Measurements from ENCODE around the gene DNAJA3.

DNAJA3 gene

DNA sequence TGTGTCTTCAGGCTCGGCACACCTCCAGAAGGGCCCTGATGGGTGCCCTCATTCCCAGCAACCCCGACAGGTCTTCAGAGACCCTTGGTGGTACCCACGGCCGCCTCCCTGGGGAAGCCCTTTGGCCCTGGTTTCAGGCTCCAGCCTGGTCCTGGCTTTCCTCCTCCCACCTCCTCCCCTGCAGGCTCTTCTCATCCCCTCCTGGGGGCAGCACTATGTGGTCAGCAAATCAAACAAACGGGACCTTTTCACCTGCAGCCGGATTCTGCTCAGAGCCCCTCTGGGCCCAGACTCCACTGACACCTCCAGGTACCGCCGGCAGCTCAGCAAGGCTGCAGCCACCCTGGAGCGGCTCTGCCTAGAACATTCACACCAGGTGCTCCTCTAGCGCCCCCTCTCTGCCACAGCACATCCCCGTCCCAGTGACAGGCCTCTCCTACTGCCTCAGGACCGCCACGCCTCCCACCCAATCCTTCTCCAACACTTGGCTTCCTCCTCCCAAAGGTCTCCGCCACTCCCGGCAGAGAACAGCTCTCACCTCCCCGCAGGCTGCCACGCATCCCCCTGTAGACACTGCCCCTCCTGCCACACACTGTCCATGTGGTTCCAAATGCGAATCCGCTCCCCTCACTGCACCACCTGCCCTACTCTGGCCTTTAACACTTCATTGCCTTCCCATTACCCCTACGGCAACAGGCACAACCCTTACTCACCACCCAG is 21.3 kb upstream of the DNAJA3 start:
- TF ChIP-seq, protein P1, sequence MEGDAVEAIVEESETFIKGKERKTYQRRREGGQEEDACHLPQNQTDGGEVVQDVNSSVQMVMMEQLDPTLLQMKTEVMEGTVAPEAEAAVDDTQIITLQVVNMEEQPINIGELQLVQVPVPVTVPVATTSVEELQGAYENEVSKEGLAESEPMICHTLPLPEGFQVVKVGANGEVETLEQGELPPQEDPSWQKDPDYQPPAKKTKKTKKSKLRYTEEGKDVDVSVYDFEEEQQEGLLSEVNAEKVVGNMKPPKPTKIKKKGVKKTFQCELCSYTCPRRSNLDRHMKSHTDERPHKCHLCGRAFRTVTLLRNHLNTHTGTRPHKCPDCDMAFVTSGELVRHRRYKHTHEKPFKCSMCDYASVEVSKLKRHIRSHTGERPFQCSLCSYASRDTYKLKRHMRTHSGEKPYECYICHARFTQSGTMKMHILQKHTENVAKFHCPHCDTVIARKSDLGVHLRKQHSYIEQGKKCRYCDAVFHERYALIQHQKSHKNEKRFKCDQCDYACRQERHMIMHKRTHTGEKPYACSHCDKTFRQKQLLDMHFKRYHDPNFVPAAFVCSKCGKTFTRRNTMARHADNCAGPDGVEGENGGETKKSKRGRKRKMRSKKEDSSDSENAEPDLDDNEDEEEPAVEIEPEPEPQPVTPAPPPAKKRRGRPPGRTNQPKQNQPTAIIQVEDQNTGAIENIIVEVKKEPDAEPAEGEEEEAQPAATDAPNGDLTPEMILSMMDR (IDR thresholded peaks at IDR 0.05) = peak; percentile 74
- peak; percentile 81 for DNase-seq

GRCh38 chr16:4404967-4405696 is 20.5 kb upstream of the DNAJA3 start:
- H3K4me3 Mint-ChIP-seq = no peak overlapping the region
- no peaks in the 10 kb centered on the region for H3K9me3 Mint-ChIP-seq
- no peaks in the 10 kb centered on the region for H3K27me3 Mint-ChIP-seq (ENCODE audit: low read depth, poor library complexity)
- TF ChIP-seq, protein P1 (IDR thresholded peaks at IDR 0.05) = no peak
- DNase-seq = no peak
- no peak overlapping the region for H3K27ac Mint-ChIP-seq
- H3K36me3 Mint-ChIP-seq (ENCODE audit: low read depth) = no peaks in the 10 kb centered on the region
- H3K4me1 Mint-ChIP-seq = peaks cover 18% of the 10 kb centered on the region

More for the DNA sequence above, 21.3 kb upstream of the DNAJA3 start:
- Mint-ChIP-seq H3K4me1 (peaks cover 18% of the 10 kb centered on the region), H3K36me3 (ENCODE audit: low read depth) (no peaks in the 10 kb centered on the region), H3K27ac (no peak overlapping the region), H3K4me3 (no peak overlapping the region), H3K27me3 (ENCODE audit: low read depth, poor library complexity) (no peaks in the 10 kb centered on the region), H3K9me3 (no peaks in the 10 kb centered on the region)

DNA sequence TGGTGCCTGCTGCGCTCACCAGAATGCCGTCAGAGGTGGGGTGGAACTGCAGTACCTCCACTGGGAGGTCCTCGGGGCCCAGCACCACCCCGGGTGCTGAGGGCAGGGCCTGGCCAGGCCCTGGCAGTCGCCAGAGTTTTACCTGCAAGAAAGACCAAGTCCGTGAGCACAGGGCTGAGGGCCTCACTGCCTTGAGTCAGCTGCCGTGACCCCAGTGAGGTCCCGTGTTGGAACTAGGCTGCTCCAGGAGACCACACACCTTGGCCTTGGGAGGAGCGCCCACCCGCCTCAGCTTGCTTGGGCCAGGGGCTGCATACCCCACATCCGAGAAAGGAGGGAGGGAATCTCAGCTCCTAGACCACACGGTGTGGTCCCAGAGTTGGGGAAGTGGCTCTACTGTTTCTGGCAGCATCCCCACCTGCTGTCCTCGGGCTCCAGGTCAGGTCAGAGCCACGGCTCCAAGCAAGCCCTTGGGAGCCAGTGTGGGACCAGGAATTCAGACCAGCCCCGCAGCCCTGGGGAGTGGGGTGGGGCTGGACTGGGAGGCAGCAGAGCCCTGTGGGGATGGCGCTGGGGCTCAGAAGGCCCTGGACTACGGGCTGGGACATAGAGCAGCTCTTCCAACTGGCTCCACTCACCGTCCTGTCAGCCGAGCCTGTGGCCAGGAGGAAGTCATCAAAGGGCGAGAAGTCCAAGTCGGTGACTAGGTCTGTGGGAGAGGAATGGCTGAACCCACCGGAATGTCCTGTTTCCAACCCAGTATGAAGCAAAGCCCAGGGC is 17.9 kb upstream of the DNAJA3 start:
- no peaks in the 10 kb centered on the region for H3K36me3 Mint-ChIP-seq (ENCODE audit: low read depth)
- TF ChIP-seq, protein P1 (IDR thresholded peaks at IDR 0.05) = no peak
- no peaks in the 10 kb centered on the region for H3K9me3 Mint-ChIP-seq
- peaks cover 7% of the 10 kb centered on the region for H3K27me3 Mint-ChIP-seq (ENCODE audit: low read depth, poor library complexity)
- peaks cover 8% of the 10 kb centered on the region for H3K4me1 Mint-ChIP-seq
- no peak overlapping the region for H3K27ac Mint-ChIP-seq
- H3K4me3 Mint-ChIP-seq = no peak overlapping the region
- no peak for DNase-seq

DNA sequence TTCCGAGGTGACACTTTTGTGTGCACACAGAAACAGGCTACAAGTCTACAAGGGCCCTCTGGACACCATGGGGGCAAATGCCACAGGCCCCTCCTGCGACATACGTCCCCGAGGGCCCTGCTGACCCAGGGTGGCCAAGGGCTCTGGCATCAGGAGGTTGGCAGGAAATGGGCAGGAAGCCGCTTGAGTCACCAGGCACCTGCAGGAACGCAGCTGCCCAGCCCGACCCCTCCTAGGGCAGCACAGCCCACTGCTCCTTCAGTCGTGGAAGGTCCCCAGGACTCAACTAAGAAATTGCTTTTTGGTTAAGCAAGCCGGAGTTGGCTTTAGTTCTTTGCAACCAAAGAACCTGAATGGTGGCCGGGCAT is 17.4 kb upstream of the DNAJA3 start:
- TF ChIP-seq, protein P1 (IDR thresholded peaks at IDR 0.05) = no peak
- no peaks in the 10 kb centered on the region for H3K36me3 Mint-ChIP-seq (ENCODE audit: low read depth)
- no peak for DNase-seq
- peaks cover 7% of the 10 kb centered on the region for H3K27me3 Mint-ChIP-seq (ENCODE audit: low read depth, poor library complexity)
- no peaks in the 10 kb centered on the region for H3K9me3 Mint-ChIP-seq
- no peak overlapping the region for H3K27ac Mint-ChIP-seq
- peaks cover 8% of the 10 kb centered on the region for H3K4me1 Mint-ChIP-seq
- H3K4me3 Mint-ChIP-seq = no peak overlapping the region

- no peak for DNase-seq
- H3K9me3 Mint-ChIP-seq = no peaks in the 10 kb centered on the region
- H3K27me3 Mint-ChIP-seq (ENCODE audit: low read depth, poor library complexity) = peaks cover 7% of the 10 kb centered on the region
- TF ChIP-seq, protein P1 (IDR thresholded peaks at IDR 0.05) = no peak
- no peak overlapping the region for H3K27ac Mint-ChIP-seq
- H3K4me3 Mint-ChIP-seq = no peak overlapping the region
- H3K4me1 Mint-ChIP-seq = peaks cover 9% of the 10 kb centered on the region
- H3K36me3 Mint-ChIP-seq (ENCODE audit: low read depth) = no peaks in the 10 kb centered on the region
These were observed 16.4 kb upstream of the DNAJA3 start for GRCh38 chr16:4409081-4409932.
